Stimulated activated CD8-positive, alpha-beta memory T cell treated with anti-CD3 and anti-CD28 coated beads, Interleukin-4, amount 100 ng/mL, for 48 hours (primary cell): ENCODE measurements around the gene CMBL.
"Not testable (repeated sequence)": the region's sequence is repeated elsewhere in the genome, so short reads cannot be mapped to it uniquely, and the experiment has no call there.

Source experiments
- DNase-seq: peaks from one replicate; pipeline ENCODE4 v3.0.0-alpha.2; 2020

The CMBL gene

GRCh38 chr5:10283927-10284635, 23.6 kb downstream of the CMBL start:
- peak; percentile 91 for DNase-seq

- no peak for DNase-seq
These were observed 27.6 kb downstream of the CMBL start for GRCh38 chr5:10279925-10280720.

GRCh38 chr5:10279328-10279727, 28.4 kb downstream of the CMBL start:
- no peak for DNase-seq

GRCh38 chr5:10278658-10279279, 28.9 kb downstream of the CMBL start:
- no peak for DNase-seq

GRCh38 chr5:10277773-10278630, 29.7 kb downstream of the CMBL start:
- no peak for DNase-seq

GRCh38 chr5:10276691-10277090, 31.0 kb downstream of the CMBL start:
- DNase-seq: no peak

- DNase-seq: no peak
These were observed 31.7 kb downstream of the CMBL start for GRCh38 chr5:10275991-10276390.

- no peak for DNase-seq
These were observed 32.2 kb downstream of the CMBL start for GRCh38 chr5:10275460-10275859.

- DNase-seq: not testable (repeated sequence)
These were observed 34.9 kb downstream of the CMBL start for GRCh38 chr5:10272875-10273209.

- no peak for DNase-seq
These were observed 35.4 kb downstream of the CMBL start for GRCh38 chr5:10272053-10272874.

- DNase-seq: no peak
These were observed 39.6 kb downstream of the CMBL start for GRCh38 chr5:10268100-10268499.

GRCh38 chr5:10266839-10267238, 40.9 kb downstream of the CMBL start:
- DNase-seq: no peak

GRCh38 chr5:10266137-10266536, 41.6 kb downstream of the CMBL start:
- no peak for DNase-seq

- no peak for DNase-seq
These were observed 42.2 kb downstream of the CMBL start for GRCh38 chr5:10265245-10266109.

- DNase-seq: no peak
These were observed 43.1 kb downstream of the CMBL start for GRCh38 chr5:10264604-10265003.

GRCh38 chr5:10262995-10263394, 44.7 kb downstream of the CMBL start:
- DNase-seq: no peak

- no peak for DNase-seq
These were observed 45.5 kb downstream of the CMBL start for GRCh38 chr5:10262121-10262774.

- no peak for DNase-seq
These were observed 46.6 kb downstream of the CMBL start for GRCh38 chr5:10261065-10261464.

- no peak for DNase-seq
These were observed 47.8 kb downstream of the CMBL start for GRCh38 chr5:10259899-10260298.

GRCh38 chr5:10257870-10258269, 49.8 kb downstream of the CMBL start:
- DNase-seq: no peak

- DNase-seq: no peak
These were observed 53.0 kb downstream of the CMBL start for GRCh38 chr5:10254686-10255085.
